ENCODE measurements around the gene KCNMB2. TPM values are rescaled to one million over a fixed set of nuclear protein-coding genes. Genes with fewer than 3 reads are reported as not detected.

The KCNMB2 gene
- polyA plus RNA-seq, 1 of the 3 experiments (the other 2 are of a cell fraction), result not detected

- no peak for DNase-seq
- no peak overlapping the region for H3K4me2 ChIP-seq
- no peak overlapping the region for H3K27ac ChIP-seq (ENCODE audit: low read depth in 2 of 2, low read length in 1 of 2)
- H3K79me2 ChIP-seq (ENCODE audit: insufficient read depth), result no peaks in the 10 kb centered on the region
- H4K20me1 ChIP-seq (ENCODE audit: insufficient read depth), result no peaks in the 10 kb centered on the region
- H3K9ac ChIP-seq, result no peak overlapping the region
- no peak for TF ChIP-seq CHD2 (IDR thresholded peaks at IDR 0.05; ENCODE audit: low read length, partially characterized antibody)
- CTCF ChIA-PET, result no interaction called here
- no peaks in the 10 kb centered on the region for H3K9me3 ChIP-seq
- no peak overlapping the region for H3K4me3 ChIP-seq (ENCODE audit: low read depth in 2 of 2, low read length in 1 of 2)
- no peaks in the 10 kb centered on the region for H3K36me3 ChIP-seq (replicated peaks in 1 of 2; ENCODE audit: control insufficient read depth in 1 of 2, insufficient read depth in 2 of 2, low read length in 1 of 2)
- no peaks in the 10 kb centered on the region for H3K9me2 ChIP-seq
- H3K27me3 ChIP-seq (ENCODE audit: insufficient read depth), result no peaks in the 10 kb centered on the region
- H2AFZ ChIP-seq (ENCODE audit: low read depth), result no peak overlapping the region
- POLR2A ChIA-PET, result interaction anchor here (0.6 kb wide), 1 partner anchor 975 kb away, joined by 7 read pairs; no protein-coding TSS in a partner anchor
- no peaks in the 10 kb centered on the region for H3K4me1 ChIP-seq (ENCODE audit: control insufficient read depth in 1 of 2, insufficient read depth in 2 of 2, low read depth in 1 of 2, low read length in 1 of 2)
- H3F3A ChIP-seq (replicated peaks; ENCODE audit: insufficient read depth), result no peaks in the 10 kb centered on the region
Measured at GRCh38 chr3:178624276-178624675, 88.0 kb downstream of the KCNMB2 start.

GRCh38 chr3:178625053-178625600 lies 88.9 kb downstream of the KCNMB2 start:
- H3F3A ChIP-seq (replicated peaks; ENCODE audit: insufficient read depth), result no peaks in the 10 kb centered on the region
- H3K9me2 ChIP-seq, result no peaks in the 10 kb centered on the region
- 49% methylated on average over 6 of the region's 7 CpGs for WGBS (ENCODE audit: low lambda C conversion rate)
- no peaks in the 10 kb centered on the region for H3K4me1 ChIP-seq (ENCODE audit: control insufficient read depth in 1 of 2, insufficient read depth in 2 of 2, low read depth in 1 of 2, low read length in 1 of 2)
- no peaks in the 10 kb centered on the region for H3K36me3 ChIP-seq (replicated peaks in 1 of 2; ENCODE audit: control insufficient read depth in 1 of 2, insufficient read depth in 2 of 2, low read length in 1 of 2)
- CTCF ChIA-PET, result no interaction called here
- TF ChIP-seq EZH2phosphoT487 (IDR thresholded peaks at IDR 0.05; ENCODE audit: borderline replicate concordance, low read depth) (no peak), RFX5 (IDR thresholded peaks at IDR 0.05; ENCODE audit: low read length) (no peak), CTCF (IDR thresholded peaks at IDR 0.05) (no peak), ELF1 (IDR thresholded peaks at IDR 0.05) (no peak), RCOR1 (IDR thresholded peaks at IDR 0.05; ENCODE audit: low read length) (no peak), MXI1 (IDR thresholded peaks at IDR 0.05; ENCODE audit: low read depth, low read length) (no peak), CHD2 (IDR thresholded peaks at IDR 0.05; ENCODE audit: low read length, partially characterized antibody) (no peak), GABPA (IDR thresholded peaks at IDR 0.05; ENCODE audit: low read depth) (no peak), PBX3 (IDR thresholded peaks at IDR 0.05) (no peak), ZBTB33 (IDR thresholded peaks at IDR 0.05; ENCODE audit: borderline replicate concordance, low read depth) (no peak)
- H3K9me3 ChIP-seq, result no peaks in the 10 kb centered on the region
- no peak overlapping the region for H3K4me2 ChIP-seq
- POLR2A ChIA-PET, result no interaction called here
- H4K20me1 ChIP-seq (ENCODE audit: insufficient read depth), result no peaks in the 10 kb centered on the region
- H3K4me3 ChIP-seq (ENCODE audit: low read depth in 2 of 2, low read length in 1 of 2), result no peak overlapping the region
- no peaks in the 10 kb centered on the region for H3K27me3 ChIP-seq (ENCODE audit: insufficient read depth)
- no peak overlapping the region for H3K9ac ChIP-seq
- no peak for DNase-seq
- H3K27ac ChIP-seq (ENCODE audit: low read depth in 2 of 2, low read length in 1 of 2), result no peak overlapping the region
- H2AFZ ChIP-seq (ENCODE audit: low read depth), result no peak overlapping the region
- H3K79me2 ChIP-seq (ENCODE audit: insufficient read depth), result no peaks in the 10 kb centered on the region

Measured in SK-N-SH (cell line).